A549 (cell line): ENCODE data around the gene ZNF213.

Source experiments
- EHMT2 ChIP-seq: fragments of 200-600 bp; sonication (generic); IDR thresholded peaks from 2 replicates; pipeline ENCODE4 v1.6.1; 2016; ENCODE audit warnings: antibody characterized with exemption, low read depth, mild to moderate bottlenecking, moderate library complexity
- EP300 ChIP-seq, 2 experiments: fragments of >200 bp; sonication (Bioruptor Twin); formaldehyde crosslinking; IDR thresholded peaks; 2 replicates in 1 of 2; 3 replicates in 1 of 2; pipeline ENCODE4 v1.6.1; 2016 to 2017
- MYC ChIP-seq: IDR thresholded peaks from 2 replicates; pipeline ENCODE4 v1.6.1; 2012; ENCODE audit warnings: mild to moderate bottlenecking, inconsistent platforms, low read length, improper control_type of control experiment, borderline replicate concordance
- POLR2A ChIP-seq: IDR thresholded peaks from 2 replicates; pipeline ENCODE4 v1.6.1; 2012; ENCODE audit warnings: mild to moderate bottlenecking, low read length
- POLR2AphosphoS2 ChIP-seq: conservative IDR thresholded peaks from 2 replicates; pipeline ENCODE4 v1.6.1; 2012; ENCODE audit warnings: low read length, improper control_type of control experiment, inconsistent platforms
- TP53 ChIP-seq: fragments of 250-450 bp; sonication (Bioruptor Pico); IDR thresholded peaks from 2 replicates; pipeline ENCODE4 v1.5.0; 2021; ENCODE audit warnings: mild to moderate bottlenecking, moderate library complexity
- TF ChIP-seq, protein P1 (sequence below): fragments of >200 bp; sonication (Bioruptor Twin); formaldehyde crosslinking; IDR thresholded peaks from 3 replicates; pipeline ENCODE4 v1.5.1; 2016
- TF ChIP-seq, protein P2 (sequence below): fragments of 250-450 bp; sonication (Bioruptor Pico); IDR thresholded peaks from 2 replicates; pipeline ENCODE4 v1.5.0; 2021; ENCODE audit warnings: mild to moderate bottlenecking, moderate library complexity, borderline replicate concordance

DNA sequence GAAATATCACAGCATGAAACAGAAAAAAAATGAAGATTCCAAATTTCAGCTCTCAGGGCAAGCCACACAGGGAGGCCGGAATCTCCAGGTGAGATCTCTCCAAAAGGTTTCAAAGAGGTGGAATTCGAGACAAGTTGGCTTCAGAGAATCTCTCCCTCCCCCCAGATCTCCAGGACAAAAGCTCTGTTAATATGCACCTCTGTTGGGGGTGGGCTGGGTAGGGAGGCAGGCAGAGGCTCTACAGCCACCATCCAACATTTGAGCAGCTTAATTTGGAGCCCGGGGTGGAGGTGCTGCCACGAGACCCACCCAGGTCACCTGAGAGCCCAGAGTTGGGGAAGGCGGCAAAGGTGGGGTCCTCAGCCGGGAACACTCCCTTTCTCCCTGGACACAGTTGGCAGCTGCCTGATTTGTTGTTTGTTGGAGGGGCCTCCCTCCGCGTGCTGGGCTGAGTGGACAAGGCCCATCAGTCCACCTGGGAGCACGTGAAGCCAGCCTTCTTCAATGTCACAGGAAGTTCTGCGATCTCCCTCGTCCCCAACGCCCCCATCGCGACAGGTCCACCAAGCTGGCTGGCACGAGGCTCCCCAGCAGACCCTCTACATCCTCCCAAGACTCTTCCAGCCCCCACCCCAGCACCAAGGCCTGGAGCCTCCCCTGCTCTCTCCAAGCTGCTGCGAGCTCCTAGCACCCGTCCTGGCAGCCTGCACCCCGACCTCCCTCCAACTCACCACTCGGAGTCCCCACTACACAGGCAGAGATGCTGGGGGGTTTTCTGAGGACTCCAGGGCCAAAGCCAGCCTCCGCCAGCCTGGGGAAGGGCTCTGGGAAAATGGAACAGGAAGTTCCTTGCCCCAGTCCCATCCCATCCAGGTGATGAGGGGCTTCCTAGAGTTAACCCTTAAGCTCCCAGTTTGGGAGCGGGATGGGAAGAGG is 36.1 kb upstream of the ZNF213 start, which contains the start of gene ZSCAN10:
- TF ChIP-seq, protein P1, sequence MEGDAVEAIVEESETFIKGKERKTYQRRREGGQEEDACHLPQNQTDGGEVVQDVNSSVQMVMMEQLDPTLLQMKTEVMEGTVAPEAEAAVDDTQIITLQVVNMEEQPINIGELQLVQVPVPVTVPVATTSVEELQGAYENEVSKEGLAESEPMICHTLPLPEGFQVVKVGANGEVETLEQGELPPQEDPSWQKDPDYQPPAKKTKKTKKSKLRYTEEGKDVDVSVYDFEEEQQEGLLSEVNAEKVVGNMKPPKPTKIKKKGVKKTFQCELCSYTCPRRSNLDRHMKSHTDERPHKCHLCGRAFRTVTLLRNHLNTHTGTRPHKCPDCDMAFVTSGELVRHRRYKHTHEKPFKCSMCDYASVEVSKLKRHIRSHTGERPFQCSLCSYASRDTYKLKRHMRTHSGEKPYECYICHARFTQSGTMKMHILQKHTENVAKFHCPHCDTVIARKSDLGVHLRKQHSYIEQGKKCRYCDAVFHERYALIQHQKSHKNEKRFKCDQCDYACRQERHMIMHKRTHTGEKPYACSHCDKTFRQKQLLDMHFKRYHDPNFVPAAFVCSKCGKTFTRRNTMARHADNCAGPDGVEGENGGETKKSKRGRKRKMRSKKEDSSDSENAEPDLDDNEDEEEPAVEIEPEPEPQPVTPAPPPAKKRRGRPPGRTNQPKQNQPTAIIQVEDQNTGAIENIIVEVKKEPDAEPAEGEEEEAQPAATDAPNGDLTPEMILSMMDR: no peak
- TF ChIP-seq POLR2A: no peak
- TF ChIP-seq, protein P2, sequence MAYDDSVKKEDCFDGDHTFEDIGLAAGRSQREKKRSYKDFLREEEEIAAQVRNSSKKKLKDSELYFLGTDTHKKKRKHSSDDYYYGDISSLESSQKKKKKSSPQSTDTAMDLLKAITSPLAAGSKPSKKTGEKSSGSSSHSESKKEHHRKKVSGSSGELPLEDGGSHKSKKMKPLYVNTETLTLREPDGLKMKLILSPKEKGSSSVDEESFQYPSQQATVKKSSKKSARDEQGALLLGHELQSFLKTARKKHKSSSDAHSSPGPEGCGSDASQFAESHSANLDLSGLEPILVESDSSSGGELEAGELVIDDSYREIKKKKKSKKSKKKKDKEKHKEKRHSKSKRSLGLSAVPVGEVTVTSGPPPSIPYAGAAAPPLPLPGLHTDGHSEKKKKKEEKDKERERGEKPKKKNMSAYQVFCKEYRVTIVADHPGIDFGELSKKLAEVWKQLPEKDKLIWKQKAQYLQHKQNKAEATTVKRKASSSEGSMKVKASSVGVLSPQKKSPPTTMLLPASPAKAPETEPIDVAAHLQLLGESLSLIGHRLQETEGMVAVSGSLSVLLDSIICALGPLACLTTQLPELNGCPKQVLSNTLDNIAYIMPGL (CRISPR knock-in tag): no peak
- TF ChIP-seq POLR2AphosphoS2: no peak
- no peak for TF ChIP-seq EP300 (IDR thresholded peaks at IDR 0.05)
- no peak for TF ChIP-seq TP53 (CRISPR knock-in tag)
- no peak for TF ChIP-seq MYC
- TF ChIP-seq EHMT2: no peak
